HG03432 (cell line): ENCODE results near the gene MYOG.

Experiments used
- ATAC-seq: cut with Tn5 transposase; IDR thresholded peaks from one replicate; pipeline ENCODE4 v1.9.1; 2021; ENCODE audit warnings: mild to moderate bottlenecking, moderate library complexity; ENCODE audit not compliant: unreplicated experiment

Gene MYOG

DNA sequence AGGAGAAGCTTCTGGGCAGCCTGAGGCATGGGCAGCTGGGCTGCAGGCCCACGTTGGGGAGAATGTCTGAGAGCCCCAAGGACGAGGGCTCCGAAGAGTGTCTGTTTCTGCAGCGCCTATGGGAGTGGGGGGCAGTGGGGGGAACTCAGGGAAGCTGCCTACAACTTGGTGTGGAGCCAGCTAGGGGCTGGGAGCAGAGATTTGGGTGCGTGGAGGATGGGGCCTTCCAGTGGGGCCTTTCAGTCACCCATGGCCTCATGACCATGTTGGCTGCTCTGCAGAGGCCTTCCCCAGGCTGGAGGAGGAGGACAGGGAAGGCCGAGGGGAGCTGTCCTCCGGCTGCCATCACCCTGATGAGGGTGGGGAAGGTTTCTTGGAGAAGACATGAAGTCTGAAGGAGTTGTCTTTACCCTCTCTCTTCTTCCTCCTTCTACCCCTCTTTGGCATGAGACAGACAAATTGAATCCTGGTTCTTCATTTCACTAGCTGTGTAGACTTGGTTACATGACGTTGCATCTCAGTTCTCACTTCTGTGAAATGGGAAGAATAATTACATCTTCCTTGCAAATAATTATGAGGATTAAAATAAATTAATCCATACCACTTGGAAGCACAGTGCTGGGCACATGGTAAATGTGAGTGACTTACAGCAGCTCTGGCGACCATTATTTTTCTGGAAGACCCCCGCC, 51.2 kb downstream of the MYOG start:
- ATAC-seq = no peak

DNA sequence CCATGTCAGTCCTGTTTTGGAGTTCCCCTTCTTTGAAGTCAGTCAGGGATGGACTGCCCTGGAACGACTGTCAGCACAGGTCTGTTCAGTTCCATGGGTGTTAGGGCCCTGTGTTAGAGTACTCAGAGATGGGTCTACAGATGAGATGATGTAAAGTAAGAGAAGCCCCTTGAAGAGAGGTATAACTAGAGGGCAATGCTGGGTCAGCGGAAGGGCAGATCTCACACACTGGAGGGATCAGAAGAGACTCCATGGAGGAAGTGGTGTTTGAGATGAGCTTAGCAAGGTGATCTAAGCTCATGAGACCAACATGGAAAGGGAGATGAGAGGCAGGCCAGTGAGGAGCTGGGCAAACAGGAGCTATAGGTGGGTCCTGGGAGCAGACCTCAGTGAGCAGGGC, 51.9 kb downstream of the MYOG start:
- no peak for ATAC-seq

GRCh38 chr1:203033287-203033686, 52.5 kb downstream of the MYOG start:
- ATAC-seq = no peak
